ENCODE data around the gene PLD6. TPM values are rescaled to one million over a fixed set of nuclear protein-coding genes. Genes with fewer than 3 reads are reported as not detected.

Gene PLD6
- total and polyA plus RNA-seq, 10 of the 15 experiments (the other 5 are each of a cell fraction or from before 2014, with no cell fraction given) = 4.7 to 21.4 (median 12.0) TPM

- ChIA-PET CTCF (no interaction called here), RAD21 (ENCODE audit: unreplicated experiment) (no interaction called here), POLR2A (no interaction called here), SMC1A (ENCODE audit: uncharacterized antibody, unreplicated experiment) (no interaction called here)
- no peak overlapping the region for H3K4me2 ChIP-seq (ENCODE audit: control insufficient read depth, insufficient read depth)
- no peak overlapping the region for H3K9ac ChIP-seq (ENCODE audit: control insufficient read depth, insufficient read depth, low read length)
- no peaks in the 10 kb centered on the region for H3K27me3 ChIP-seq (replicated peaks in 1 of 2; ENCODE audit: control insufficient read depth in 2 of 2, insufficient read depth in 2 of 2, low read length in 1 of 2)
- ATAC-seq (no peak), DNase-seq (ENCODE audit: low read depth, low spot score) (no peak), FAIRE-seq (no peak)
- no peaks in the 10 kb centered on the region for H4K20me1 ChIP-seq (ENCODE audit: control insufficient read depth, insufficient read depth)
- H3K27ac ChIP-seq (ENCODE audit: control insufficient read depth, insufficient read depth) = no peak overlapping the region
- no peaks in the 10 kb centered on the region for H3K79me2 ChIP-seq (ENCODE audit: control insufficient read depth, insufficient read depth, low read length)
- in situ Hi-C loops (cut with MboI) (no loop called here), intact Hi-C loops (cut with micrococcal nuclease; ENCODE audit: unreplicated experiment) (no loop called here)
- BruUV-seq (replicated peaks) = no TSS peak
- no peaks in the 10 kb centered on the region for H3K9me3 ChIP-seq (replicated peaks; ENCODE audit: control insufficient read depth, insufficient read depth, low read length)
- no peaks in the 10 kb centered on the region for H3K4me1 ChIP-seq (ENCODE audit: control insufficient read depth, insufficient read depth, low read length)
- no peak overlapping the region for H2AFZ ChIP-seq (ENCODE audit: control insufficient read depth, low read depth, low read length)
- 97% methylated on average over 8 of the region's 8 CpGs for WGBS (ENCODE audit: insufficient coverage, insufficient replicate concordance, low lambda C conversion rate, missing lambda C conversion rate)
- no peak overlapping the region for H3K4me3 ChIP-seq
- H3K36me3 ChIP-seq (ENCODE audit: control insufficient read depth in 2 of 2, insufficient read depth in 2 of 2, low read length in 1 of 2) = peaks cover 13 to 22% of the 10 kb centered on the region in 2 experiments
- TF ChIP-seq ZZZ3 (IDR thresholded peaks at IDR 0.05; ENCODE audit: control insufficient read depth, insufficient read length, low read depth) = no peak
- no peak for TF ChIP-seq SUPT20H (IDR thresholded peaks at IDR 0.05; ENCODE audit: borderline replicate concordance, control insufficient read depth, low read depth, low read length)
- no peak for TF ChIP-seq CHD2 (IDR thresholded peaks at IDR 0.05; ENCODE audit: borderline replicate concordance, low read depth, low read length)
- TF ChIP-seq ASH2L (IDR thresholded peaks at IDR 0.05; ENCODE audit: borderline replicate concordance, low read depth) = no peak
- TF ChIP-seq NFIC (IDR thresholded peaks at IDR 0.05; ENCODE audit: low read depth, low read length) = no peak
- no peak for TF ChIP-seq SP1 (IDR thresholded peaks at IDR 0.05; ENCODE audit: low read depth, low read length)
- no peak for TF ChIP-seq ATF7 (IDR thresholded peaks at IDR 0.05; ENCODE audit: low read depth)
- TF ChIP-seq PKNOX1 (IDR thresholded peaks at IDR 0.05) = no peak
- no peak for TF ChIP-seq HSF1 (IDR thresholded peaks at IDR 0.05; ENCODE audit: low read depth, low read length)
- TF ChIP-seq CBX5 (IDR thresholded peaks at IDR 0.05; ENCODE audit: low read depth) = no peak
- TF ChIP-seq MYC (IDR thresholded peaks at IDR 0.05; ENCODE audit: insufficient read depth, insufficient read length, insufficient replicate concordance, low read length, severe bottlenecking) = no peak
- no peak for TF ChIP-seq WRNIP1 (IDR thresholded peaks at IDR 0.05; ENCODE audit: borderline replicate concordance, low read depth, low read length)
- no peak for TF ChIP-seq MTA3 (IDR thresholded peaks at IDR 0.05; ENCODE audit: borderline replicate concordance, low read length)
- TF ChIP-seq SKIL (IDR thresholded peaks at IDR 0.05; ENCODE audit: low read depth, poor library complexity, severe bottlenecking) = no peak
- no peak for TF ChIP-seq CUX1 (IDR thresholded peaks at IDR 0.05; ENCODE audit: insufficient replicate concordance, low read depth, low read length)
These were observed 9.4 kb upstream of the PLD6 start for GRCh38 chr17:17215575-17215974.

Measured in GM12878 (cell line).